GM13976 (cell line): ENCODE data around the gene ABHD13.
A peak's percentile ranks its signal among the peaks of the same experiment; 100 is the strongest.

Source experiments
- DNase-seq: peaks from one replicate; pipeline ENCODE4 v3.0.0; 2012; ENCODE audit warnings: low spot score
- in situ Hi-C: fragments of 300-500 bp; cut with MboI; formaldehyde crosslinking; loops from one replicate; pipeline ENCODE4 v1.12.0; 2022; ENCODE audit warnings: low sequenced_read_pairs, mixed read lengths, inconsistent platforms; ENCODE audit not compliant: unreplicated experiment
- TF ChIP-seq, protein P1 (sequence below): IDR thresholded peaks from 2 replicates; pipeline ENCODE4 v1.5.1; 2012; ENCODE audit warnings: borderline replicate concordance, mild to moderate bottlenecking; ENCODE audit not compliant: insufficient read depth; ENCODE audit errors: extremely low read depth, missing control alignments, control extremely low read depth

Gene ABHD13

DNA sequence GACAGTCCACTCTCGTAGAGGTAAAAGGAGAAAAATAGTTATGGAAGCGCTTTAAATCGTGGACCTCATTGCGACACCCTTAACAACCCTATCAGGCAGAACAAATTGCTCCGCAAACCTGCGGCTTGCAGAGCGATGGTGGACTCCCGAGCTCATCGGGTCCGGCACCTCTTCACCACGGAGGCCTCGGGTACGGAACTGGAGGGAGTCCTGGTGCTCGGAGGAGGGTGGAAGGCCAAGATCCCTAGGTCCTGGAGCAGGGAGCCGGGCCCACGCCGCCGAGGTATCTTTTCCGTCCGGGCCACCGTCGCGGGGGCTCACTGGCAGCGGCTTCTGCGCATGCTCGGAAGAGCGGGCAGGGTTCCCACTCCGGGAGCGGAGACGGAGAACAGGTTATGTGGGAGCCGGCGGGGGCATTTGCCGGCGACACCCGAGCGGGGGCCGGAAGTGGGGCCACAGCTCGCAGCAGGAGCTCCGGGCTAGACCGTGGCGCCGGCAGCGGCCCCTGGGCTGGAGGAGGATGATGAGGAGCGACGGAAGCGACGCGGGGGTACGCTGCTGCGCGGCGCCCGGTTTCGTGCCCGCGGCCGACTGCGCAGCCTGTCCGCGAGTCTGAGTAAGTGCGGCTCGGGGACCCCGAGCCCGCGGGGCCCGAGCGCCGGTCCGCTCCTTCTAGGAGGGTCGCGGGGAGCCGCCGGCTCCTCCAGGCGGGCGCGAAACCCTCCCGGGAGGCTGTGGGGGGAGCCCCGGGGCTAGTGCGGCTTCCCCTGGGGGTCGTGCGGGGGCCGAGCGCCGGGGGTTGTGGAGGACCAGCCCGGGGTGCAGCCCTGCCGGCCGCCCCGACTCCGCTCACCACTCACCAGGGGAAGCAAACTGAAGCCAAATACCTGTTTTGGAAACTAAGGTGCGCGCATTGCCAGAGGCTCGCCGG is at the start of gene ABHD13:
TSS of gene ABHD13 (plus strand) at position 349 of the 931 bp plus-strand sequence. CDS start 10,827 bp downstream, outside the sequence.
- in situ Hi-C loops = no loop called here
- TF ChIP-seq, protein P1, sequence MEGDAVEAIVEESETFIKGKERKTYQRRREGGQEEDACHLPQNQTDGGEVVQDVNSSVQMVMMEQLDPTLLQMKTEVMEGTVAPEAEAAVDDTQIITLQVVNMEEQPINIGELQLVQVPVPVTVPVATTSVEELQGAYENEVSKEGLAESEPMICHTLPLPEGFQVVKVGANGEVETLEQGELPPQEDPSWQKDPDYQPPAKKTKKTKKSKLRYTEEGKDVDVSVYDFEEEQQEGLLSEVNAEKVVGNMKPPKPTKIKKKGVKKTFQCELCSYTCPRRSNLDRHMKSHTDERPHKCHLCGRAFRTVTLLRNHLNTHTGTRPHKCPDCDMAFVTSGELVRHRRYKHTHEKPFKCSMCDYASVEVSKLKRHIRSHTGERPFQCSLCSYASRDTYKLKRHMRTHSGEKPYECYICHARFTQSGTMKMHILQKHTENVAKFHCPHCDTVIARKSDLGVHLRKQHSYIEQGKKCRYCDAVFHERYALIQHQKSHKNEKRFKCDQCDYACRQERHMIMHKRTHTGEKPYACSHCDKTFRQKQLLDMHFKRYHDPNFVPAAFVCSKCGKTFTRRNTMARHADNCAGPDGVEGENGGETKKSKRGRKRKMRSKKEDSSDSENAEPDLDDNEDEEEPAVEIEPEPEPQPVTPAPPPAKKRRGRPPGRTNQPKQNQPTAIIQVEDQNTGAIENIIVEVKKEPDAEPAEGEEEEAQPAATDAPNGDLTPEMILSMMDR = no peak
- peak; percentile 95 for DNase-seq

DNA sequence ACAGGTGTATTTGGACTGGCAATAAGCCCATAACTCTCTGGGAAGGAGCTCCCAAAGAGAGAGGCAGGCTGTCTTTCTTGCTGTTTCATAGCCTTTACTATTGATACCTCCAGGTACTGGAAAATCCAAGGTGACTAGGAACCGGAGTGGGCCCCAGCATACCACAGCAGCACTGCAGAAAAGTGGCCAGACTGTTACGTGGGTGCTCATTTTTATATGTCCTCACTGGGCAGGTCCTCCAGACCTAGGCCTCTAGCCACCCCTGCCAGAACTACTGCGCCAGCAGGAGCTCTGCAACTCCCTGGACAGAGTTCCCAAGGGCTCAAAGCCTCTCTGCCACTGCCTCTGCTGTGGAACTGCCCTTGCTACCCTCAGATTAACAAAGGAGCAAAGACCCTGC is 49.3 kb upstream of the ABHD13 start:
- TF ChIP-seq, protein P1 = no peak
- in situ Hi-C loops = loop anchor here (25.0 kb wide), 1 partner anchor 957 kb away; no protein-coding TSS in a partner anchor
- DNase-seq = no peak

DNA sequence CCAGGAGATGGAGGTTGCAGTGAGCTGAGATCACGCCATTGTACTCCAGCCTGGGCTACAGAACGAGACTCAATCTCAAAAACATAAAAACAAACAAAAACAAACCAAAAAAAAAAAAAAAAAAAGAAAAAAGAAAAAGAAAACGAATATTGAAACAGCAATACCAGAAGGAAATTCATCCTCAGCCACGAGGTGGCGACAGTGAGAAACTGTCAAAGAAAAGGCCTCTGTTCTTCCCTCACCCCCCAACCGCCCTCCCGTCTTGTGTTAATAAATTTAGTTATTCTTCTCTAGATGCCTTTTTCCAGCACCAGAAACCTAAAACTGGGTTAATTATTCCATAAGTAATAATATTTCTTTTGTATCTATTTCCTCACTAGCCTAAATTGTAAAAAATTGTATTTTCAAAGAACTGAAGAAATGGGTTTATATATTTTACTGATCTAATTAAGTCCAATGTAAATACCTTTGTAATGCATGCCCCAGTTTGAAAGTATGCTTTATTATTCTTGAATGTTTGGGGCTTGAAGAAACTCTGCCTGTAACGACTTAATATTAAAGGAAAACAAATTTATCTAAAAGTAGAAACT is 41.4 kb upstream of the ABHD13 start:
- in situ Hi-C loops = no loop called here
- TF ChIP-seq, protein P1 = peak; percentile 47
- peak; percentile 55 for DNase-seq

DNA sequence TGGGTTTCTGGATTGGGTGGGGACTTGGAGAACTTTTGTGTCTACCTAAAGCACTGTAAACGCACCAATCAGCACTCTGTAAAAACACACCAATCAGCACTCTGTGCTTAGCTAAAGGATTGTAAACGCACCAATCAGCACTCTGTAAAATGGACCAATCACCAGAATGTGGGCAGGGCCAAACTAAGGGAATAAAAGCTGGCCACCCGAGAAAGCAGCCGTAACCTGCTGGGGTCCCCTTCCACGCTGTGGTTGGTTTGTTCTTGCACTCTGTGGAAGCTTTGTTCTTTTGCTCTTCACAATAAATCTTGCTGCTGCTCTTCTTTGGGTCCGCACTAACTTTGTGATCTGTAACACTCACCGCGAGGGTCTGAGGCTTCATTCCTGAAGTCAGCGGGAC is 40.1 kb upstream of the ABHD13 start:
- TF ChIP-seq, protein P1 = no peak
- in situ Hi-C loops = no loop called here
- no peak for DNase-seq

DNA sequence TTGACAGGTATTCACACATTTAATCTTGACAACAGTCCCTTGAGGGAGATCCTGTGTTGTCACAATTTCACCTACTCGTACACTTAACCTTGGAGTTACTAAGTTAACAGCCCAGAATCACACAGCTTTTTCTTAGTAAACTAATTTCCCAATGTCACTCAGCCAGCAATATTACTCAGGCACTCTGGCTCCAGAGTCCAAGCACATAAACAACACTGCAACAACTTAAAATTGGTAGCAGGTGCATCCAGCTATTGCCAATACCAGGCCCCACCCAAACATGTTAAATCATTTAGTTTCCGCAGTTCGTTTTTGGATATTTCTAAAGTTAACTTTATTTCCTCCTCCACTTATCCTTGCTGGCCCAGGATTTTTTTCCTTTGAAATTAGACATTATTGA is 35.5 kb upstream of the ABHD13 start:
- in situ Hi-C loops = no loop called here
- no peak for DNase-seq

DNA sequence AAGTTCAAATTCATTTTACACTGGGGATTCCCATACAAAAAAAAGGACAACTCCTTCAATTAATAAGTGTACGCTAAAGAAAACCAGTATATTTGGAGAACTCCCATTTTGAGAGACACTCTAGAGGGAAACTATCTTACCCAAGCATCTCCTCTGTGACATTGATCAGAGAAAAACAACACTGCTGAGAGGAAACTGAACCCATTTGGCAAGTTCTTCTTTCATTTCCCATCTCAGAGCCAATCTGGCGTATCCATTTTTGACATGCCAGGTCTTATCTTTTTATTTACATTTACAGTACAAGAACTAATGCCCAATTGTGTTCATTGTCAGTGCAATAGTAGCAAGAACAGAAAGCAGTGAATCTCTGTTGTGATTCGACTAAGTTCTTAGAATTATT is 33.0 kb upstream of the ABHD13 start:
- in situ Hi-C loops = no loop called here
- TF ChIP-seq, protein P1 = no peak
- DNase-seq = no peak

More for the DNA sequence above, 35.5 kb upstream of the ABHD13 start:
- TF ChIP-seq, protein P1 = no peak
